Immature natural killer cell (primary cell): ENCODE measurements around the gene ATRN. TPM values are rescaled to one million over a fixed set of nuclear protein-coding genes. Genes with fewer than 3 reads are reported as not detected.
A peak's percentile ranks its signal among the peaks of the same experiment; 100 is the strongest.

Experiments
- DNase-seq, 3 donors: peaks; one replicate each; pipeline ENCODE4 v3.0.0; 2022; ENCODE audit warnings: mixed read lengths in 1 of 3
- H3K27ac Mint-ChIP-seq, 6 donors: one replicate each; pipeline ENCODE4 v1.8.0; 2020; ENCODE audit warnings: mixed read lengths in 6 of 6, mild to moderate bottlenecking in 5 of 6, inconsistent platforms in 4 of 6, moderate library complexity in 3 of 6
- H3K27me3 Mint-ChIP-seq, 3 donors: one replicate each; pipeline ENCODE4 v1.8.0; 2020 to 2021; ENCODE audit warnings: low read depth in 3 of 3, mild to moderate bottlenecking in 3 of 3, mixed read lengths in 3 of 3, moderate library complexity in 3 of 3, inconsistent platforms in 1 of 3
- H3K36me3 Mint-ChIP-seq, 3 donors: one replicate each; pipeline ENCODE4 v1.8.0; 2020; ENCODE audit warnings: mixed read lengths in 3 of 3, inconsistent platforms in 2 of 3, mild to moderate bottlenecking in 2 of 3
- H3K4me1 Mint-ChIP-seq, 2 donors: one replicate each; pipeline ENCODE4 v1.8.0; 2020; ENCODE audit warnings: inconsistent platforms in 2 of 2, mild to moderate bottlenecking in 2 of 2, mixed read lengths in 2 of 2, moderate library complexity in 1 of 2
- H3K4me3 Mint-ChIP-seq, 5 donors: one replicate each; pipeline ENCODE4 v1.8.0; 2020; ENCODE audit warnings: mild to moderate bottlenecking in 5 of 5, mixed read lengths in 5 of 5, inconsistent platforms in 3 of 5, moderate library complexity in 3 of 5
- H3K9me3 Mint-ChIP-seq, 6 donors: one replicate each; pipeline ENCODE4 v1.8.0; 2020; ENCODE audit warnings: mild to moderate bottlenecking in 6 of 6, mixed read lengths in 6 of 6, inconsistent platforms in 4 of 6, moderate library complexity in 3 of 6
- polyA plus RNA-seq, 3 donors: library from polyadenylated mRNA; unstranded; fragments of 300-500 nt; fragmentation: Illumina TruSeq; gene quantifications; one replicate each; pipeline ENCODE4 v1.2.3, GENCODE V29; 2021

The ATRN gene
- polyA plus RNA-seq, 3 donors from 2014 or later = 9.4 to 15.2 (median 9.7) TPM

DNA sequence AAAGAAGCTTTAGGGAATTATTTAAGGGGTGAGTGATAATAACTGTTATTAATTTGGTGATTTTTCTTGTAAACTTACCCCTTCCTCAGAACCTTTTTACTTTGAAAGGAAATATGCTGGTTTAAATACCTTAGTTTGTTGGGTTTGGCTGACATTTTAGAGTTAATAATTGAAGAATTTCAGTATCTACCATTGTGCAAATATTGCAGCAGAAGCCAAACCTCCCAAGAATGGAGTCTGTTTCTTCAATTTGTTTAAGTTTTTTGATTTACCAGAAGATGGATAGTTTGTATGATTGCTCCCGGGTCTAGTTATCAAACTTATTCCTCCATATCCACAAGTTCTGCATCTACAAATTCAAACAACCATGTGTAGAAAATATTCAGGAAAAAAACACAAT lies 77.1 kb downstream of the ATRN start:
- Mint-ChIP-seq H3K9me3 (no peaks in the 10 kb centered on the region), H3K4me3 (no peak overlapping the region), H3K27me3 (peaks cover 0 to 2% (median 0%) of the 10 kb centered on the region in 3 donors), H3K4me1 (no peaks in the 10 kb centered on the region), H3K27ac (no peak overlapping the region), H3K36me3 (peaks cover 11 to 27% (median 20%) of the 10 kb centered on the region in 3 donors)
- no peak for DNase-seq

DNA sequence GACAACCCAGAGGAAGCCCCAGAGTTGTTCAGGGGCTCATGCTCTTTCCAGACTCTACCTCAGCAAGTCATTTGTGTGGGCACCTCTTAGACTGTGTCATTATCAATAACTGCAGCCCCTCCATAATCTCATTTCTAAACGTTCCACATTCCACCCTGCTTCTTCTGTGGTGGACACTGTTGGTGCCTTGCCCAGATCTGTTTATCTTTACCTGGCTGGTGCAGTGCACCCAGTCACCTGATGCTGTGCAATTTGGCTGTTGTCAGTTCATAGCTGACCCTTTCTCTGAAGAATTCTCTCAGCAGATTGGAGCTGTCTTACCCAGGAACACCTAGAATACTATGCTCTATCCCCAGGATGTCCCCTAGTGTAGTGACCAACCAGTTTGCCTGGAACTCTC lies 80.0 kb downstream of the ATRN start:
- no peak for DNase-seq
- H3K27me3 Mint-ChIP-seq = peaks cover 0 to 2% (median 0%) of the 10 kb centered on the region in 3 donors
- peaks cover 13 to 26% (median 18%) of the 10 kb centered on the region in 3 donors for H3K36me3 Mint-ChIP-seq
- no peak overlapping the region for H3K4me3 Mint-ChIP-seq
- no peaks in the 10 kb centered on the region for H3K9me3 Mint-ChIP-seq
- H3K27ac Mint-ChIP-seq = no peak overlapping the region
- no peaks in the 10 kb centered on the region for H3K4me1 Mint-ChIP-seq

DNA sequence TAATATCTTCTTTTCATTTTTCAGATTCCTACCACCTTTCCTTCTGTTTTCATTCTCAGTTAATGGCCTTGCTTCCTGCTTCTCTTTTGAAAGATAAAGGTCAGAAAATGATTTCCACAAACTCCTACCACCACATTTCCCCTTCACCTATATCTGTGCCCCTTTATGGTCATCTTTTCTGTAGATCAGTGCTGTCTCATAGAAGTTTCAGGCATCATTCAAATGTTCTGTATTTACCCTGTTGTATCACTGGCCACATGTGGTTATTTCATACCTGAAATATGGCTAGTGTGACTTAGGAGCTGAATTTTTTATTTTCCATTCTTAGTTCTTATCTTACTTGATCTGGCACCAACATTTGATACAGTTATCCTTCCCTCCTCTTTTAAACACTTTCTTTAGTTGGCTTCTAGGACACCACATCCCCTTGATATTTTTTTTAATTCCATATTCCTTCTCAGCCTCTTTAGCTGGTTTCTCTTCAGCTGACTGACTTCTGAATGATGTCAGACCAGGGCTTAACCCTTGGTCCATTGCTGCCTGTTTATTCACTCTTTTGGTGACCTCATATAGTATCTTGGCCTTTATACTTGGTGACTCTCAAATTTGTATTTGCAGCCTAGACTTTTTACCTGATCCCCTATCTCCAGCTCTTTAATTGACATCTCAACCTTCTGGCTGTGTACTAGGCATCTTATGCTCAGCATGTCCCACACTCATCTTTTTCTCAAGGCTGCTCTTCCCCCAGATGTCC lies 81.0 kb downstream of the ATRN start:
- Mint-ChIP-seq H3K9me3 (no peaks in the 10 kb centered on the region), H3K27ac (no peak overlapping the region), H3K4me1 (no peaks in the 10 kb centered on the region), H3K27me3 (peaks cover 0 to 2% (median 2%) of the 10 kb centered on the region in 3 donors), H3K4me3 (no peak overlapping the region), H3K36me3 (peaks cover 12 to 29% (median 20%) of the 10 kb centered on the region in 3 donors)
- DNase-seq = no peak

DNA sequence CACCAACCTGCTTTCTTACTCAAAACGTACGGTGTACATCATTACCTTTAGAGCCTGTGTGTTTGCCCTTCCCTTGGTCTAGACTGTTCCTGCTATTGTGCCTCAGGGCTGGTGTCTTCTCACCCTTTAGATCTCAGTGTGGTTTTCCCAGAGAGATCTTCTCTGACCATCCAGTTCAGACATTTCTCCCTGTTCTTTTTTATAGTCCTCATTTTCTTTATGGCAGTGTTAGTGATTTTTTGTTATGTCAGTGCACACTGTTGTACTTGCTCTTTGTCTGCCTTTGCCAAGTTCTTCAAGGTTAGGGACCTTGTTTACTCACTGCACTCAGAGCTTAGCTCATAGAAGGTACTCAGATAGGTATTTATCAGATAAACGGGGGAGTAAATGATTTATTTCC lies 82.8 kb downstream of the ATRN start:
- H3K36me3 Mint-ChIP-seq = peaks cover 9 to 23% (median 22%) of the 10 kb centered on the region in 3 donors
- no peak for DNase-seq

DNA sequence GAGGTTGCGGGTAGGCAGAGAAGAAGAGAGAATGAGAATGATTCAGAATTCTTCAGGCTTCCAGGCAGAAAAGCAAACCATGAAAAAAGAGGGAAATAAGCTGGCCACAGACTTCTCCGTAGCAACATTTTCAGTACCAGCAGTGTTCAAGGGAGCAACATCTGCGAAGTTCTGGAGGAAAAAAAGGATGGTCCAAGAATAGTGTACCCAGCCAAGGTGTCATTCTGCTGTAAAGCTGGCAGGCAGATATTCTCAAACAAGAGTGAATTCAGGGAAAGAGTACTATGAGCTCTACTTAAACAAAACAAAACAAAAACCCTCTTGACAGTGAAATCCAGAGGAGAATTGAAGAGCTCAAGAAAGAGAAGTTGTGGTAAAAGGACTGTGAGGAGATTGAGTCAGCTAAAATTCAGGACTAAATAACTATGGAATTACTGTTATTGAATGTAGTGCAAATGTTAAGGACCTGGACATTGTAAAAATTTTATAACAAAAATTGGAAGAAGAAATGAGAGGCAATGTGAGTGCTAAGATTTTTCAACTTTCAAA lies 86.5 kb downstream of the ATRN start:
- H3K36me3 Mint-ChIP-seq = peaks cover 6 to 21% (median 16%) of the 10 kb centered on the region in 3 donors
- H3K27ac Mint-ChIP-seq = no peak overlapping the region
- peaks cover 0 to 2% (median 0%) of the 10 kb centered on the region in 3 donors for H3K27me3 Mint-ChIP-seq
- no peaks in the 10 kb centered on the region for H3K9me3 Mint-ChIP-seq
- H3K4me1 Mint-ChIP-seq = no peaks in the 10 kb centered on the region
- no peak overlapping the region for H3K4me3 Mint-ChIP-seq
- DNase-seq = no peak

More for the DNA sequence above, 82.8 kb downstream of the ATRN start:
- H3K9me3 Mint-ChIP-seq = no peaks in the 10 kb centered on the region
- H3K4me1 Mint-ChIP-seq = no peaks in the 10 kb centered on the region
- no peak overlapping the region for H3K4me3 Mint-ChIP-seq
- H3K27ac Mint-ChIP-seq = no peak overlapping the region
- H3K27me3 Mint-ChIP-seq = peaks cover 0 to 2% (median 2%) of the 10 kb centered on the region in 3 donors

DNA sequence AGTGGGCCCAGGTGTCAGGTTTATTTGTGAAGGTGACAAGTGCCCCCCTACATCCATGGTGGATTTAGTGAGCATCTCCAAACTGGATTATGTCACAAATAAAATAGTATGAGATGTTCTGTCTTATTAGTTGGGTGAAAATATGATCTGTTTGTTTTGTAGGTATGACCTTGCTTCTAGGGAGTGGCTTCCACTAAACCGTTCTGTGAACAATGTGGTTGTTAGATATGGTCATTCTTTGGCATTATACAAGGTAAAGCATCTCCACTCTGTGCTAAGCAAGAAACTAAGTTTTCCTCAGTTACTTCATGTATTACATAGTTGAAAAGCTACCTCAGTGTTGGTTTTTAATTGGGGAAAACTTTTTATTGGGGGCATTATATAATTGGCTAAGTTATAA lies 88.4 kb downstream of the ATRN start:
- Mint-ChIP-seq H3K27me3 (peaks cover 0 to 2% (median 0%) of the 10 kb centered on the region in 3 donors), H3K27ac (no peak overlapping the region), H3K4me3 (no peak overlapping the region), H3K4me1 (no peaks in the 10 kb centered on the region), H3K36me3 (peaks cover 6 to 27% (median 16%) of the 10 kb centered on the region in 3 donors), H3K9me3 (no peaks in the 10 kb centered on the region)
- no peak for DNase-seq

DNA sequence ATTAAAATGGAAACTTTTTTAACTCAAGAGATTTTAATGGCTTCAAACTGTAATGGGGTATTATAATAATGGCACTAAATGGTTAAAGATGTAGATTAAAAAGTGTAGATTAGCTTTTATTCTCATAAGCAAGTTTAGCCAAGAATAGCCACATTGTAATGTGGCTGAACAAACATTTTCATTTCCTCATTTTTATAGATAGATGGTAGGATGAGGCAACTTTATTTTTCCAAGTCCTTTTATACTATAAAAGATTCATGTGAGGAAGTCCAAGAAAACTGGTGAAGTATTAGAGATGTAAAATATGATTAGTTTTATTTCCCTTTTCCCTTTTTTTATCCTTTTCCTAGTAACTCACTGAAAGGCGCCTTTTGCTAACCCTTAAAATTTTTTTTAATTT lies 88.8 kb downstream of the ATRN start:
- Mint-ChIP-seq H3K36me3 (peaks cover 6 to 27% (median 16%) of the 10 kb centered on the region in 3 donors), H3K27ac (no peak overlapping the region), H3K27me3 (peaks cover 0 to 2% (median 0%) of the 10 kb centered on the region in 3 donors), H3K4me1 (no peaks in the 10 kb centered on the region), H3K9me3 (no peaks in the 10 kb centered on the region), H3K4me3 (no peak overlapping the region)
- no peak for DNase-seq

DNA sequence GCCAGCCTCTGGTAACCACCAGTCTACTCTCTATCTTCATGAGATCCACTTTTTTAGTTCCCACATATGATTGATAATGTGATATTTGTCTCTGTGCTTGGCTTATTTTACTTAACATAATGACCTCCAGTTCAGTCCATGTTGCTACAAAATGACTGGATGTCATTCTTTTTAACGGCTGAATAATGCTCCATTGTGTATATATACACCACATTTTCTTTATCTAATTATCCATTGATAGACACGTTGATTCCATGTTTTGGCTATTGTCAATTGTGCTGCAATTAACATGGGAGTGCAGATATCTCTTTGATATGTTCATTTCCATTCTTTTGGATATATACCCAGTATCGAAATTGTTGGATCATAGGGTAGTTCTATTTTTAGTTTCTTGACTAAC lies 89.3 kb downstream of the ATRN start:
- no peak overlapping the region for H3K4me3 Mint-ChIP-seq

DNA sequence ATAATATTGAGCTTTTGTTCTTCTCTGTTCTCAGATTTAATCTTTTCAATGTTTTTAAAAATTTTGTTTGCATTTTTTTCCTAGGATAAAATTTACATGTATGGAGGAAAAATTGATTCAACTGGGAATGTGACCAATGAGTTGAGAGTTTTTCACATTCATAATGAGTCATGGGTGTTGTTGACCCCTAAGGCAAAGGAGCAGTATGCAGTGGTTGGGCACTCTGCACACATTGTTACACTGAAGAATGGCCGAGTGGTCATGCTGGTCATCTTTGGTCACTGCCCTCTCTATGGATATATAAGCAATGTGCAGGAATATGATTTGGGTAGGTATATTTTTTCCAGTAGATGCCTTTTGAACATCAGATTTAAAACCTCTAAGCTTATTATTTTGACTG lies 89.8 kb downstream of the ATRN start:
- Mint-ChIP-seq H3K4me3 (no peak overlapping the region), H3K36me3 (peaks cover 3 to 23% (median 14%) of the 10 kb centered on the region in 3 donors), H3K27me3 (peaks cover 0 to 2% (median 0%) of the 10 kb centered on the region in 3 donors), H3K4me1 (no peaks in the 10 kb centered on the region), H3K27ac (no peak overlapping the region), H3K9me3 (no peaks in the 10 kb centered on the region)
- no peak for DNase-seq

More for the DNA sequence above, 89.3 kb downstream of the ATRN start:
- no peaks in the 10 kb centered on the region for H3K9me3 Mint-ChIP-seq
- H3K4me1 Mint-ChIP-seq = no peaks in the 10 kb centered on the region
- no peak overlapping the region for H3K27ac Mint-ChIP-seq
- no peak for DNase-seq
- peaks cover 0 to 2% (median 0%) of the 10 kb centered on the region in 3 donors for H3K27me3 Mint-ChIP-seq
- peaks cover 6 to 27% (median 16%) of the 10 kb centered on the region in 3 donors for H3K36me3 Mint-ChIP-seq

DNA sequence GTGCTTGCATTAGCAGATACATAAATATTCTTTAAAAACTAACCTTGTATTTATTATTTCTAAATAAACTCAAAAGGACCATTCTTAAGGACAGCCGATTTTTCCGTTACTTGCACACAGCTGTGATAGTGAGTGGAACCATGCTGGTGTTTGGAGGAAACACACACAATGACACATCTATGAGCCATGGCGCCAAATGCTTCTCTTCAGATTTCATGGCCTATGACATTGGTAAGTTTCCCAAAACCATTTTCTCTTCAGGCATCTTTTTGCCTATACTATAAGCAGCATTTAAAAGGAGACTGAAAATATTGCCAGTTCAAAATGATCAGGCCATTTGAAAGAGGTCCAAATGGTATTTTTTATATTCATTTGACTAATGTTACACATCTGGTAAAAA lies 92.3 kb downstream of the ATRN start:
- no peak overlapping the region for H3K27ac Mint-ChIP-seq
- H3K4me3 Mint-ChIP-seq = no peak overlapping the region
- H3K27me3 Mint-ChIP-seq = no peaks in the 10 kb centered on the region
- H3K4me1 Mint-ChIP-seq = no peaks in the 10 kb centered on the region
- DNase-seq = no peak
- peaks cover 4 to 18% (median 5%) of the 10 kb centered on the region in 3 donors for H3K36me3 Mint-ChIP-seq
- H3K9me3 Mint-ChIP-seq = no peaks in the 10 kb centered on the region

DNA sequence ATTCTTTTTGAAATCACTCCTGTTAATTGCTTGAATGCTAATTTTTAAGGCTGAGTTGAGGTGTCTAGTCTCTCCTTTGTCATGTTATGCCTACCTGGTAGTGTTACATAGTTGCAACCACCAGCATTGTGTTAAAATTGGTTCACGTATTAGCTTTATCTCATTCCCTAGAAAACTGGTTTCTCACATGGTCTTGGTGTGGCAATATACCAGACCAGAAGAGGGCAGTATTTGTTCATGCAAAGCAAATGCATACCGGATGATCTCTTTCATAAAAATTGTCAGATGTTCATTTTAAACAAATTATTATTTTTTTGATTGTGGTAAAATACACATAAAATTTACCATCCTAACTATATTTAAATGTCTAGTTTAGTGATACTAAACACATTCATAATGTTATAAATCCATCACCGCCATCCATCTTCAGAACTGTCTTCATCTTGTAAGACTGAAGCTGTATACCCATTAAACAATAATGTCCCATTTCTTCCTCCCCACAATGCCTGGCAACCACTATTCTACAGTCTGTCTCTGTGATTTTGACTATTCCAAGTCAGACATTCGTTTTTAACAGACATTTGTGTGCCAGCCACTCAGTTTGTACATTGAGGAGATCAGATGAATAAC lies 92.8 kb downstream of the ATRN start:
- peak; percentile 9 to 33 (median 26) for DNase-seq
- H3K9me3 Mint-ChIP-seq = no peaks in the 10 kb centered on the region
- no peak overlapping the region for H3K4me3 Mint-ChIP-seq
- H3K27me3 Mint-ChIP-seq = no peaks in the 10 kb centered on the region
- H3K4me1 Mint-ChIP-seq = no peaks in the 10 kb centered on the region
- H3K36me3 Mint-ChIP-seq = peaks cover 4 to 18% (median 5%) of the 10 kb centered on the region in 3 donors
- no peak overlapping the region for H3K27ac Mint-ChIP-seq

DNA sequence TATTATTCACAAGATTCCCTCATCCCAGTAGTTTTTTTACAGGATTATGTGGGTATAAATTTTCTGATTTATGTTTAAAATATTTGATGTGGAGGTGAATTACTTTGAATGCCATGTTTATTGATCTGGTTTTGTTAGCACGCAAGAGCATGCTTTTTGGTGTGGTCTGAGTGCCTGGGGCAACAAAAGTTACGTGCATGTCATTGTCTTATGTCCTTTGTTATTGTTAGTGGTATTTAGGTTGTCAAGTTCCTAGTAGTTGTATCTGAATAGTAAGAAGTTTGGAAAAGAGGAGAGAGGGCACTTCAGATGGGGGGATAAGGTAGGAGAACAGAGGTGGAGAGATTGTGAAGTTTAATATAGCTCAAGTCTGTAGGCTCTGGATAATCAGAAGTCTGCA lies 95.0 kb downstream of the ATRN start:
- Mint-ChIP-seq H3K27ac (peak overlapping the region in 1 of 6 donors; percentile 4), H3K4me1 (no peaks in the 10 kb centered on the region), H3K9me3 (no peaks in the 10 kb centered on the region), H3K4me3 (no peak overlapping the region), H3K27me3 (no peaks in the 10 kb centered on the region), H3K36me3 (peaks cover 0 to 14% (median 5%) of the 10 kb centered on the region in 3 donors)
- DNase-seq = no peak

DNA sequence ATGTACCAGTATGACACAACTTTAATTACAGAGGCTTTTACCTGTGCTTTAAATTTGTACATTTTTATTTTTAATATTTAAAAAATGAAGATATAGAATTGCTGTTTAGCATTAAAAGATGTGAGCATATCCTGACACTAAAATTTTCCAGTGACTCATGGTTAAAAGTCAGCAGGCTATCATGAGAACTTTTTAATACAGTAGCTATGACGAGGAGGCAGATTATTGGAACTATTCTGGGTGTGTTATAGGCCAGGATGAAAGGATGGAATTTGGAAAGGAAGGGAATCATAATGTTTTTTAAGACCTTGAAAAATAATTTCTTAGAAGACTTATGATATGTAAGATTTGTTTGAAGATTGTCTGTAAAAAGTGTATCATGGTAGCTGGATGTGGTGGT lies 101.3 kb downstream of the ATRN start:
- H3K36me3 Mint-ChIP-seq = peaks cover 12 to 23% (median 17%) of the 10 kb centered on the region in 3 donors
- no peak overlapping the region for H3K4me3 Mint-ChIP-seq
- no peaks in the 10 kb centered on the region for H3K27me3 Mint-ChIP-seq
- no peak overlapping the region for H3K27ac Mint-ChIP-seq
- H3K9me3 Mint-ChIP-seq = no peaks in the 10 kb centered on the region
- no peak for DNase-seq
- H3K4me1 Mint-ChIP-seq = peaks cover 0 to 1% of the 10 kb centered on the region in 2 donors

DNA sequence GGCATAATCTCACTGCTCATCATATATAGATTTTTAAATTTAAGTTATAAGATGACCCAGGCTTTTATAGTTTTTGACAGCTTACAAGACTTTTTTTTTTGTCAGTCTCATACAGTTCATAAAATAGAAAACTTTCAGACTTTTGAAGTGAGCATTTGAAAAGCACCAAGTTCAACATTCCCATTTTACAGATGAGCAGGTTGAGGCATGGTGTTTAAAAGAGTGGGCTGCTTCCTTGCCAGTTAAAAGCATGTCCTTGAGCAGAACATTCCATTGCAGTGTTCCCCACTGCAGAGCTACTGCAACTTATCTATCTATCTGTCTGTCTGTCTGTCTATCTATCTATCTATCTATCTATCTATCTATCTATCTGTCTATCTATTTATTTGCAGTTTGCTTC lies 105.5 kb downstream of the ATRN start:
- Mint-ChIP-seq H3K9me3 (no peaks in the 10 kb centered on the region), H3K27ac (no peak overlapping the region), H3K4me3 (no peak overlapping the region), H3K27me3 (no peaks in the 10 kb centered on the region), H3K4me1 (peaks cover 0 to 1% of the 10 kb centered on the region in 2 donors), H3K36me3 (peaks cover 12 to 40% (median 29%) of the 10 kb centered on the region in 3 donors)
- no peak for DNase-seq
